C4-2B (cell line): ENCODE measurements around the gene ZBTB48.

ENCODE experiments used
- CTCF ChIP-seq: fragments of 450-650 bp; conservative IDR thresholded peaks from 2 replicates; pipeline ENCODE4 v1.5.1; 2017; ENCODE audit warnings: mild to moderate bottlenecking
- ZFX ChIP-seq: fragments of 450-650 bp; IDR thresholded peaks from 2 replicates; pipeline ENCODE4 v1.6.1; 2017

GRCh38 chr1:6603238-6603914 is 23.6 kb downstream of the ZBTB48 start:
- TF ChIP-seq CTCF (no peak), ZFX (no peak)
